Measurements from ENCODE around the gene TOP3B.

DNA sequence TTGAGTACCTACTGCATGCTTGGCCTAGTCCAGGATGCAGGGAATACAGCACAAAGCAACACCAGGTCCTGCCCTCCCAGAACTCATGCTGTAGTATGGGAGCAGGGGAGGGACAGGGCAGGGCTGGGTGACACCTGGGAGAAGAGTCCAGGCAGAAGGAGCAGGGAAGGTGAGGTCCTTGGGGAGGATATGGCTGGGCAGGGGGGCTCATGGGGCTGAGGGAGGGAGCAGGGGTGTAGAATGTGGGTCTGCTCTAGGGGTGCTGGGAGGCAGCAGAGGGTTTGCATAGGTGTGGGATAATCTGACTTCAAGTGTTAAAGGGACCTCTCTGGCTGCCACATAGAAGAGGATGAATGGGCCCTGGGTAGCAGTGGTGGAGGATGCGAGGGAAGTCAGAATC, 4.8 kb downstream of the TOP3B start:
- TF ChIP-seq, protein P1, sequence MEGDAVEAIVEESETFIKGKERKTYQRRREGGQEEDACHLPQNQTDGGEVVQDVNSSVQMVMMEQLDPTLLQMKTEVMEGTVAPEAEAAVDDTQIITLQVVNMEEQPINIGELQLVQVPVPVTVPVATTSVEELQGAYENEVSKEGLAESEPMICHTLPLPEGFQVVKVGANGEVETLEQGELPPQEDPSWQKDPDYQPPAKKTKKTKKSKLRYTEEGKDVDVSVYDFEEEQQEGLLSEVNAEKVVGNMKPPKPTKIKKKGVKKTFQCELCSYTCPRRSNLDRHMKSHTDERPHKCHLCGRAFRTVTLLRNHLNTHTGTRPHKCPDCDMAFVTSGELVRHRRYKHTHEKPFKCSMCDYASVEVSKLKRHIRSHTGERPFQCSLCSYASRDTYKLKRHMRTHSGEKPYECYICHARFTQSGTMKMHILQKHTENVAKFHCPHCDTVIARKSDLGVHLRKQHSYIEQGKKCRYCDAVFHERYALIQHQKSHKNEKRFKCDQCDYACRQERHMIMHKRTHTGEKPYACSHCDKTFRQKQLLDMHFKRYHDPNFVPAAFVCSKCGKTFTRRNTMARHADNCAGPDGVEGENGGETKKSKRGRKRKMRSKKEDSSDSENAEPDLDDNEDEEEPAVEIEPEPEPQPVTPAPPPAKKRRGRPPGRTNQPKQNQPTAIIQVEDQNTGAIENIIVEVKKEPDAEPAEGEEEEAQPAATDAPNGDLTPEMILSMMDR (conservative IDR thresholded peaks at IDR 0.05; ENCODE audit: low read depth, low read length): no peak
- TF ChIP-seq EZH2 (IDR thresholded peaks at IDR 0.05; ENCODE audit: low read length, unreplicated experiment) (no peak), EZH2phosphoT487 (IDR thresholded peaks at IDR 0.05; ENCODE audit: borderline replicate concordance, low read length) (no peak)

Measured in PC-3 (cell line).